ENCODE data around the gene SWAP70.
A peak's percentile ranks its signal among the peaks of the same experiment; 100 is the strongest.
"Not testable (repeated sequence)": the region's sequence is repeated elsewhere in the genome, so short reads cannot be mapped to it uniquely, and the experiment has no call there.

SWAP70 gene

GRCh38 chr11:9663699-9664275 is at the start of gene SWAP70:
Gene SWAP70, plus strand, starts transcription at chr11:9664077. Its CDS starts 103 bp downstream, at chr11:9664180.
- TF ChIP-seq CTCF (IDR thresholded peaks at IDR 0.05; ENCODE audit: low read depth, low read length) = peak; percentile 41
- DNase-seq (ENCODE audit: extremely low read depth, low read depth) = peak; percentile 71

- DNase-seq (ENCODE audit: extremely low read depth, low read depth) = no peak
- no peak for TF ChIP-seq CTCF (IDR thresholded peaks at IDR 0.05; ENCODE audit: low read depth, low read length)
Measured at GRCh38 chr11:9615031-9615451, 48.8 kb upstream of the SWAP70 start.

GRCh38 chr11:9616042-9616675 is 47.7 kb upstream of the SWAP70 start:
- no peak for DNase-seq (ENCODE audit: extremely low read depth, low read depth)
- no peak for TF ChIP-seq CTCF (IDR thresholded peaks at IDR 0.05; ENCODE audit: low read depth, low read length)

- DNase-seq (ENCODE audit: extremely low read depth, low read depth) = no peak
Measured at GRCh38 chr11:9616858-9617257, 47.0 kb upstream of the SWAP70 start.

GRCh38 chr11:9617940-9618339 is 45.9 kb upstream of the SWAP70 start:
- DNase-seq (ENCODE audit: extremely low read depth, low read depth) = peak; percentile 79
- TF ChIP-seq CTCF (IDR thresholded peaks at IDR 0.05; ENCODE audit: low read depth, low read length) = no peak

More at GRCh38 chr11:9616858-9617257, 47.0 kb upstream of the SWAP70 start:
- TF ChIP-seq CTCF (IDR thresholded peaks at IDR 0.05; ENCODE audit: low read depth, low read length) = no peak

GRCh38 chr11:9619004-9619403 is 44.9 kb upstream of the SWAP70 start:
- TF ChIP-seq CTCF (IDR thresholded peaks at IDR 0.05; ENCODE audit: low read depth, low read length) = no peak
- DNase-seq (ENCODE audit: extremely low read depth, low read depth) = no peak

- no peak for DNase-seq (ENCODE audit: extremely low read depth, low read depth)
- TF ChIP-seq CTCF (IDR thresholded peaks at IDR 0.05; ENCODE audit: low read depth, low read length) = no peak
Measured at GRCh38 chr11:9619971-9620370, 43.9 kb upstream of the SWAP70 start.

- DNase-seq (ENCODE audit: extremely low read depth, low read depth) = not testable (repeated sequence)
Measured at GRCh38 chr11:9622353-9622752, 41.5 kb upstream of the SWAP70 start.

- not testable (repeated sequence) for DNase-seq (ENCODE audit: extremely low read depth, low read depth)
Measured at GRCh38 chr11:9623053-9623452, 40.8 kb upstream of the SWAP70 start.

Data from AG09319 (cell line).